Measurements from ENCODE around the gene FADS3.

The FADS3 gene

DNA sequence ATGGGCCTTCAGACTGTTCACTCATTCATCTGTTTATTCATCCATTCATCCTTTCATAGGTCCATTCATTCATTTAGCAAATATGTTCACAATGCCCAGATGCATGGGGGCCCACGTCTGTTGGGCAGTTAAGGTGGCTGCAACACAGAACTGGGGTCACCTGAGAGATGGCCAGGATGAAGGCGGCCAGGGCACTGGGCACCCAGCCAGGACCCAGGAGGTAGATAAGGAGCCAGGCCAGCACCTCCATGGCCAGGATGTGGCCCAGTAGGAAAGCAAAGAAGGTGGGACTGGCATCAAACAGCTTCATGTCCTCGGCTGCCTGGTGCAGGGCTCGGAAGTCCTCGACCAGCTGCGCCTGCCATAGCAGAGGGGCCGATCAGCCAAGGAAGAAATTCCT lies 12.2 kb downstream of the FADS3 start:
- TF ChIP-seq, protein P1, sequence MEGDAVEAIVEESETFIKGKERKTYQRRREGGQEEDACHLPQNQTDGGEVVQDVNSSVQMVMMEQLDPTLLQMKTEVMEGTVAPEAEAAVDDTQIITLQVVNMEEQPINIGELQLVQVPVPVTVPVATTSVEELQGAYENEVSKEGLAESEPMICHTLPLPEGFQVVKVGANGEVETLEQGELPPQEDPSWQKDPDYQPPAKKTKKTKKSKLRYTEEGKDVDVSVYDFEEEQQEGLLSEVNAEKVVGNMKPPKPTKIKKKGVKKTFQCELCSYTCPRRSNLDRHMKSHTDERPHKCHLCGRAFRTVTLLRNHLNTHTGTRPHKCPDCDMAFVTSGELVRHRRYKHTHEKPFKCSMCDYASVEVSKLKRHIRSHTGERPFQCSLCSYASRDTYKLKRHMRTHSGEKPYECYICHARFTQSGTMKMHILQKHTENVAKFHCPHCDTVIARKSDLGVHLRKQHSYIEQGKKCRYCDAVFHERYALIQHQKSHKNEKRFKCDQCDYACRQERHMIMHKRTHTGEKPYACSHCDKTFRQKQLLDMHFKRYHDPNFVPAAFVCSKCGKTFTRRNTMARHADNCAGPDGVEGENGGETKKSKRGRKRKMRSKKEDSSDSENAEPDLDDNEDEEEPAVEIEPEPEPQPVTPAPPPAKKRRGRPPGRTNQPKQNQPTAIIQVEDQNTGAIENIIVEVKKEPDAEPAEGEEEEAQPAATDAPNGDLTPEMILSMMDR (IDR thresholded peaks at IDR 0.05; ENCODE audit: unreplicated experiment in 3 of 3): no peak
- Mint-ChIP-seq H3K27ac (no peak overlapping the region), H3K4me3 (no peak overlapping the region), H3K4me1 (peaks cover 4% of the 10 kb centered on the region), H3K36me3 (ENCODE audit: low read depth) (no peaks in the 10 kb centered on the region), H3K27me3 (ENCODE audit: low read depth) (no peaks in the 10 kb centered on the region), H3K9me3 (no peaks in the 10 kb centered on the region)

DNA sequence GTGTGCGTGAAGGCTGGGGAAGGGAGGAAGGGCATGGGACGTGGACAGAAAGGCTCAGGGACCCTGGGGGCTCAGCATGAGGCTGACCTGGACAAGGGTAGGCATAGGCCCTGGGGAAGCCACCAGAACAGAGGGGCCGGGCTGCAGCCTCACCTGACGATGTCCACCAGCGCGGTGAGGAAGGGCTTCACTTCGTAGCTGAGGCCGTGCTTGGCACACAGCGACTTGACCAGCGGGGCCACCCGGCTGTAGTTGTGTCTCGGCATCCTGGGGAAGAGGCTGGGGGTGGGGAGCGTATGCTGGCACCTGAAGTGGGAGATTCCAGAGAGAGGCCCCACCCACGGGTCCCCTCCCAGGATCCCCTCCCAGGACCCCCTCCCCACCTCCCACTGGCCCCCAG lies 15.6 kb downstream of the FADS3 start:
- H3K27ac Mint-ChIP-seq: no peak overlapping the region
- no peaks in the 10 kb centered on the region for H3K9me3 Mint-ChIP-seq
- no peaks in the 10 kb centered on the region for H3K36me3 Mint-ChIP-seq (ENCODE audit: low read depth)
- H3K27me3 Mint-ChIP-seq (ENCODE audit: low read depth): peaks cover 3% of the 10 kb centered on the region
- no peak overlapping the region for H3K4me3 Mint-ChIP-seq
- peaks cover 12% of the 10 kb centered on the region for H3K4me1 Mint-ChIP-seq
- TF ChIP-seq, protein P1 (IDR thresholded peaks at IDR 0.05; ENCODE audit: unreplicated experiment in 3 of 3): no peak

DNA sequence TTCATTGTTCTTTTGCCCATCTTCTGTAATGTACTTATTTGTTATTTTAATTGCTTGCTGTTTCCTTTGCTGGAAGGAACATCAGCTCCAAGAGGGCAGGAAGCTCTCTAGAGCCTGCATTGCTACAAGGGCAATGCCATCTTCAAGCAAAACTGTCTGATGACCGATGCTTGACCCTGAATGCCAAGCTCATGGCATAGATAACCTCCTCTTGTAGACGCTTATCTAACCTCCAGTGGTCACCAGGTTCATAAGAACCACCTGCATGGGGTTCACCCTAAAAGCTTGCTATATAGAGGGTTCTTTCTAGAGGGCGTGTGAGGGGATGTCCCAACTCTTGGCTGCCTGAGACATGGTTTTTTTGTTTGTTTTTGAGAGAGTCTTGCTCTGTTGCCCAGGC lies 16.5 kb downstream of the FADS3 start:
- Mint-ChIP-seq H3K9me3 (no peaks in the 10 kb centered on the region), H3K27me3 (ENCODE audit: low read depth) (peaks cover 3% of the 10 kb centered on the region), H3K4me1 (peaks cover 11% of the 10 kb centered on the region), H3K4me3 (no peak overlapping the region), H3K36me3 (ENCODE audit: low read depth) (no peaks in the 10 kb centered on the region), H3K27ac (no peak overlapping the region)
- TF ChIP-seq, protein P1 (IDR thresholded peaks at IDR 0.05; ENCODE audit: unreplicated experiment in 3 of 3): no peak

DNA sequence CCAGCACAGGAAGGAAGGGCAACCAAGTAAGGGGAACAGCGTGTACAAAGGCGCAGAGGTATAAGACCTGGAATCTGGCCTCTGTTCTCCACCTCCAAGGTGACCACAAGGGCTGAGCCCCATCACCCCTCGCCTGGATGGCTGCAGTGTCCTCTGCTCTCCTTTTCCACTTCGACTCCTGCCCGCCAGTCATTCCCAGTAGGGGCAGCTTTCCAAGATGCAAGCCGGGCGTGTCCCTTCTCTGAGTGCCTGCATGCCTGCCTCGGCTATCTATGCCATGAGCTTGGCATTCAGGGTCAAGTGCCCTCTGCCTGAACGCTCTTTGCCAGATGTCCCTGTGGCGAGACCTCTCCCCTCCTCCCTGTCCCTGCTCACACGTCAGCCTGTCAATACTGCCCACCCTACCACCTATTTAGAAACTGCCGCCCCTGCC lies 17.0 kb downstream of the FADS3 start:
- H3K27ac Mint-ChIP-seq: no peak overlapping the region
- no peaks in the 10 kb centered on the region for H3K9me3 Mint-ChIP-seq
- H3K4me3 Mint-ChIP-seq: no peak overlapping the region

DNA sequence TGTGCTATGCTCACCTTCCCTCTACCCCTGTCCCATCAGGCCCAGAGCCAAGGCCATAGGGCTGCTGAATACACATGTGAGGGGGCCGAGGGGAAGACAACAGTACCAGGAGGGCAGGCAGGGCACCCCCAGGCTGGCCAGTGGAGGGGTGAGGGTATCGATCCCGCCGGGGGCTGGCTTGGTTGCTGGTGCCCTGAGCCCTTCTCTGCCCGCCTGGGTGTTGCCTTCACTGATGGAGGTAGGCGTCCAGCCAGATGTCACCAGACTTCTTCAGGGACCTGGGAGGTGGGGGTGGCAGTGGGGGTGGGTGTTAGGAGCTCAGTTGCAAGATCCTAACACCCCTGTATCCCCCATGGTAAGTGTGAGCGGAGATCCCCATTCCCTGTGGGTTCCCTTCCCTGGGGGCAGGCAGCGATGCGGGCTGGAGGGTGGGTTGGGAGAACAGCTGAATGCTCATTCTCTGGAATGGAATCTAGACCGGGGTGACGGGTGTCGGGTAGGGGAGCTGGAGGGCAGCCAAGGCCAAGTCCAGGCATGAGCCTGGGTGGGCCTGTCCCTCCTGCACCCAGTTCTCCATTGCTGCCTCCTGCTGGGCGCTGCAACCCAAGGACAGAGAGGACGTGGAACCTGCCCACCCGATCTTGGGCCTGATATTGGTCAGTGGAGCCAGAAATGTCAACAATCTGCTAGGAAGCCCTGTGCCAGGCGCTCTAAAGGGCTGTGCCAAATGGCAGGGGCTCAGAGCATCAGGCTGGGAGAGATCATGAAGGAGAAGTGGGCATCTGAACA lies 17.6 kb downstream of the FADS3 start:
- H3K27ac Mint-ChIP-seq: no peak overlapping the region
- peaks cover 6% of the 10 kb centered on the region for H3K27me3 Mint-ChIP-seq (ENCODE audit: low read depth)
- TF ChIP-seq, protein P1 (IDR thresholded peaks at IDR 0.05; ENCODE audit: unreplicated experiment in 3 of 3): no peak
- H3K9me3 Mint-ChIP-seq: no peaks in the 10 kb centered on the region
- H3K4me1 Mint-ChIP-seq: peaks cover 11% of the 10 kb centered on the region
- H3K36me3 Mint-ChIP-seq (ENCODE audit: low read depth): no peaks in the 10 kb centered on the region
- no peak overlapping the region for H3K4me3 Mint-ChIP-seq

More for the DNA sequence above, 17.0 kb downstream of the FADS3 start:
- TF ChIP-seq, protein P1 (IDR thresholded peaks at IDR 0.05; ENCODE audit: unreplicated experiment in 3 of 3): no peak
- peaks cover 6% of the 10 kb centered on the region for H3K27me3 Mint-ChIP-seq (ENCODE audit: low read depth)
- peaks cover 11% of the 10 kb centered on the region for H3K4me1 Mint-ChIP-seq
- H3K36me3 Mint-ChIP-seq (ENCODE audit: low read depth): no peaks in the 10 kb centered on the region

All from nephron (organoid).